Subcutaneous abdominal adipose tissue (tissue), 5 donors: Measurements from ENCODE around the gene DNAJC30.

Source experiments
- H3K27ac ChIP-seq: one replicate; pipeline ENCODE4 v1.7.0; 2013; ENCODE audit warnings: low read depth, mild to moderate bottlenecking, inconsistent platforms, low read length, moderate library complexity
- H3K27me3 ChIP-seq, 5 donors: one replicate each; pipeline ENCODE4 v1.7.0; 2013; ENCODE audit warnings: low read length in 5 of 5, inconsistent platforms in 1 of 5; ENCODE audit not compliant: control insufficient read depth in 5 of 5, insufficient read depth in 4 of 5
- H3K36me3 ChIP-seq, 5 donors: one replicate each; pipeline ENCODE4 v1.7.0; 2013; ENCODE audit warnings: low read length in 5 of 5; ENCODE audit not compliant: control insufficient read depth in 5 of 5, insufficient read depth in 5 of 5
- H3K4me1 ChIP-seq, 5 donors: one replicate each; pipeline ENCODE4 v1.7.0; 2013; ENCODE audit warnings: low read length in 5 of 5, mild to moderate bottlenecking in 3 of 5, moderate library complexity in 1 of 5; ENCODE audit not compliant: control insufficient read depth in 5 of 5, insufficient read depth in 5 of 5
- H3K4me3 ChIP-seq, 5 donors: one replicate each; pipeline ENCODE4 v1.7.0; 2013; ENCODE audit warnings: low read length in 5 of 5, low read depth in 1 of 5
- H3K9ac ChIP-seq, 5 donors: one replicate each; pipeline ENCODE4 v1.7.0; 2013; ENCODE audit warnings: low read length in 5 of 5, mild to moderate bottlenecking in 4 of 5, moderate library complexity in 3 of 5
- H3K9me3 ChIP-seq, 5 donors: one replicate each; pipeline ENCODE4 v1.7.0; 2013; ENCODE audit warnings: low read length in 5 of 5; ENCODE audit not compliant: control insufficient read depth in 5 of 5
- donor health status: healthy.
- donor health status: healthy.
- donor health status: healthy.
- donor health status: healthy.
- donor health status: healthy.

DNAJC30 gene

DNA sequence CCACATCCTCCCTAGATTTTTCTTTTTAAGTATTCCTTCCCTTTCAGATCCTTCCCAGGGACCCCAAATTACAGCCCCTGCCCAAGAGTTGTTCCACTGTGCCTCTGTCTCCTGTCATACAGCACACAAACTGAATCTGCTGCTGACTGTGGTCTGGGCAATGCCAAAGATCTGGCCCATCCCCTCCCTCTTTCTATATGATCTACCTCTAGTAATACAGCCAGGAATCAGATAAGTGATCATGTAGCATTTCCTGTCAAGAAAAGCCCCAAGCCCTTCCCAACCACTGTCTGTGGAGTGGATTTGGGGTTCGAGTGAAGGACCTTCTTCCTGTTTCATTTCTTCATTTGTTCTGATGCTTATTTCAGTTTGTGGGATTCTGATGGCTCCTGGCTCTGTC lies 29.5 kb upstream of the DNAJC30 start:
- Histone ChIP-seq H3K27ac (no peak overlapping the region), H3K4me3 (no peak overlapping the region), H3K27me3 (no peaks in the 10 kb centered on the region), H3K4me1 (peaks cover 3 to 31% (median 18%) of the 10 kb centered on the region in 5 donors), H3K36me3 (peaks cover 0 to 7% (median 0%) of the 10 kb centered on the region in 5 donors), H3K9me3 (no peaks in the 10 kb centered on the region), H3K9ac (peak overlapping the region in 1 of 5 donors; percentile 20)

DNA sequence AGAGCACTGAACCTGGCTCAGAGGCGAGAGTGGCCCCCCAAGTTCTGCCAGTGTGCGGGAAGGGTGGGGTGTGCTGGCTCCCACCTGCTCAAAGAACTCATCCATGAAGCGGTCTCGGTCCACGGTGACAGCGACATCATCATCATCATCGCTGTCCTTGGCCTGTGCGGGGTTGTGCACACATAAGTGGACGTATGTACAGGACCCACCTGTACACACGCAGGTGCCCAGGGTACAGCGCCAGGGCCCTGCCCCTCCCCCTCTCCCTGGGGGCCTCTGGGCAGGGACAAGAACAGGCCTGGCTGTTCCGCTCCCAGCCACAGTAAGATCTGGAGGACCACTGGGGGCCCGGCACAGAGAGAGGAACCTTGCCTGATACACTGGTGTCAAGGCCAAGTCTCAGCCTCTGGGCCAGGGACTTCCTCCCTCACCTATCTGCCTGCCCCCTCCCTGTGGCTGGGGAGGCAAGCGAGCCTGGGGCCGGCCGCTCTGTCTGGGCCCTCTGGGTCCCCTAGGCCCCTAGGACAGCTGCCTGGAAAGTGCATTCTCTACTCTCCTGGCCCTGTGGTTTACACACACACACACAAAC lies 25.8 kb upstream of the DNAJC30 start:
- H3K27ac ChIP-seq = no peak overlapping the region
- peaks cover 0 to 9% (median 0%) of the 10 kb centered on the region in 5 donors for H3K36me3 ChIP-seq
- no peak overlapping the region for H3K9ac ChIP-seq
- no peaks in the 10 kb centered on the region for H3K9me3 ChIP-seq
- no peaks in the 10 kb centered on the region for H3K27me3 ChIP-seq
- H3K4me3 ChIP-seq = no peak overlapping the region
- peaks cover 0 to 12% (median 2%) of the 10 kb centered on the region in 5 donors for H3K4me1 ChIP-seq

DNA sequence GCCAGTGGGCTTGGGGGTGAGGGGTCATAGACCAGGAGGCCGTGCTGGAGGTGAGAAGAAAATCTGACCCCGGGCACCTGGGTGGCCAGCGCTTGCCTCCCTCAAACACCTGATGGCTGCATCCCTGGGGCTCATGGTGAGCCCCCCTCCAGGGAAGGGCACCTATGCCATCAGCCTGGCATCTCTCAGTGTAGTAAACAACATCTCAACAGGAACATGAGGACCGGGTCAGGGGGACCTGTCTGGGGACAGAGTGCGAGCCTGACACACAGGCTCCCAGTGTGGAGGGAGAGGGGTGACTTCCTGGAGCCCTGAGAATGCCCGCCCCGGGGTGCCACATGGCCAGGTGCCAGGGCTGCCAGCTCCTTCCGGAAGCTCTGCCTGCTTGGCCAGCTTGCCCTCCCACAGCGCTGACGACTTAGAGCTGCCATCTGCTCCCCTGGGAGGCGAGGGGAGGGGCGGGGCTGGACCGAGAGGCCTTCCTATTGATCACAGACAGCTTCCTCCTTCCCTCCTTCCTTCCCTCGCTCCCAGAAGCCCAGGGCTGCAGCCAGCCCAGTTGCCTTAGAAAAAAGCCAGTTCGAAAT lies 23.9 kb upstream of the DNAJC30 start:
- no peak overlapping the region for H3K9ac ChIP-seq
- no peak overlapping the region for H3K4me3 ChIP-seq
- no peaks in the 10 kb centered on the region for H3K9me3 ChIP-seq
- H3K36me3 ChIP-seq = peaks cover 0 to 15% (median 5%) of the 10 kb centered on the region in 5 donors
- no peak overlapping the region for H3K27ac ChIP-seq
- H3K27me3 ChIP-seq = no peaks in the 10 kb centered on the region
- peaks cover 0 to 13% (median 2%) of the 10 kb centered on the region in 5 donors for H3K4me1 ChIP-seq

DNA sequence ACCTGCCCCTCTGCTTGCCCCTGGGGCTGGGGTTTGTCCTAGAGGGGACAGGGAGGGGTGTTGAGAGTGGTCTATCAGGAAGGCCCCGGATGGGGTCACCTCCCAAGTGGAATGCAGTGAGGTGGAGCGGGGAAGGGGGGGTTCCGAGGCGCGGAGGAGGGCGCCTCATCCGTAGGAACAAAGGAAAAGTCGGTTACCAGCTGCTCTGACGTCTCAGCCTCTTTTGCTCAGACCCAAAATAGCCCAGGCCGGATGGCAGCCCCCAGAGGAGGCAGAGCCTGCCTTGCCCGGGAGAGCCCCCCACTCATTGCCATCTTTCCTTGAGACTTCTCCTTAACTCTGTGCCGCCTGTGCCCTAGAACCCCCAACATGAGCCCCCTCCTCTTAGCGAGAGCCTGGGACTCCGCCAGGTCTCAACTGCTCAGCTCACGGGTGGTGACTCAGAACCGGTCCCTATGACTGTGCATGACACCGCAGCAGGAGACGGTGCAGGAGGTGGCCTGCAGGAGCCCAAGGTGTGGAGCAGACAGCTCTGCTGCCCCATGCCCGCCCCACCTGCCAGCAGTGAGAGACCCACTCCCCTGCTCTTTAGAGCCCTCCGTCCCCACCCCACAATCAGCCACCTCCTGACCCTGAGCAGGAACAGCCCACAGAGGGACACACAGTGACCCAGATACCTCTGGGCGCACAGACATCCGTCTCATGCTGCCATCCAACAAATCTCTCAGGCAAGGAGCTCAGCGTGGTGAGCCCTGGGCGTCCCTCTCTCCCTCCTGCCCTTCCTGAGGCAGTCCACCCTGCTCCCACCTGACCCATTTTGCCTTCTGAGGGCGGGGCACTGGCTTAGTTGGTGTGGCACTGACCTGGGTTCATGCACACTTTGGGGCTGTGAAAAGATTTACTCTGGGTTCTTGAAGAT lies 23.1 kb upstream of the DNAJC30 start:
- Histone ChIP-seq H3K9ac (no peak overlapping the region), H3K27ac (no peak overlapping the region), H3K9me3 (no peaks in the 10 kb centered on the region)

DNA sequence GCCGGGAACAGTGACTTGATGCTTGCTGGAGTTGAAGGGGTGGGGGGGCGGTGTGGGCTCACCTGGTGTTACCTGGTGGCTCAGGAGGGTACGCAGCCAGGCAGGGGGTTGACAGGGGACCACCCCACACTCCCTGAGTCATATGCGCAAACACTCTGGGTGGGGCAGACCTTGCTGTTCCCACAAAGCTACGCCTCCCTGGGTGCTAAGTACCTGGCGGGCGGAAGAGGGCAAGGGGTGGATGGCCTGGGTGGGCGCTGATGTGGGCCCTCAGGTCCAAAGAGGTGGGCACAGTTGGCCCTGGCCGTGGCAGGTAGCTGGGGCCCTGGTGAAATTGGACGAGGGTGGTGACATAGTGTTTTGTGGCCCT lies 22.3 kb upstream of the DNAJC30 start:
- Histone ChIP-seq H3K4me3 (no peak overlapping the region), H3K9ac (no peak overlapping the region), H3K36me3 (peaks cover 0 to 15% (median 10%) of the 10 kb centered on the region in 5 donors), H3K9me3 (no peaks in the 10 kb centered on the region), H3K27ac (no peak overlapping the region), H3K27me3 (no peaks in the 10 kb centered on the region), H3K4me1 (peaks cover 0 to 9% (median 2%) of the 10 kb centered on the region in 5 donors)

More for the DNA sequence above, 23.1 kb upstream of the DNAJC30 start:
- Histone ChIP-seq H3K4me1 (peaks cover 0 to 10% (median 2%) of the 10 kb centered on the region in 5 donors), H3K36me3 (peaks cover 0 to 15% (median 6%) of the 10 kb centered on the region in 5 donors), H3K27me3 (no peaks in the 10 kb centered on the region), H3K4me3 (no peak overlapping the region)

DNA sequence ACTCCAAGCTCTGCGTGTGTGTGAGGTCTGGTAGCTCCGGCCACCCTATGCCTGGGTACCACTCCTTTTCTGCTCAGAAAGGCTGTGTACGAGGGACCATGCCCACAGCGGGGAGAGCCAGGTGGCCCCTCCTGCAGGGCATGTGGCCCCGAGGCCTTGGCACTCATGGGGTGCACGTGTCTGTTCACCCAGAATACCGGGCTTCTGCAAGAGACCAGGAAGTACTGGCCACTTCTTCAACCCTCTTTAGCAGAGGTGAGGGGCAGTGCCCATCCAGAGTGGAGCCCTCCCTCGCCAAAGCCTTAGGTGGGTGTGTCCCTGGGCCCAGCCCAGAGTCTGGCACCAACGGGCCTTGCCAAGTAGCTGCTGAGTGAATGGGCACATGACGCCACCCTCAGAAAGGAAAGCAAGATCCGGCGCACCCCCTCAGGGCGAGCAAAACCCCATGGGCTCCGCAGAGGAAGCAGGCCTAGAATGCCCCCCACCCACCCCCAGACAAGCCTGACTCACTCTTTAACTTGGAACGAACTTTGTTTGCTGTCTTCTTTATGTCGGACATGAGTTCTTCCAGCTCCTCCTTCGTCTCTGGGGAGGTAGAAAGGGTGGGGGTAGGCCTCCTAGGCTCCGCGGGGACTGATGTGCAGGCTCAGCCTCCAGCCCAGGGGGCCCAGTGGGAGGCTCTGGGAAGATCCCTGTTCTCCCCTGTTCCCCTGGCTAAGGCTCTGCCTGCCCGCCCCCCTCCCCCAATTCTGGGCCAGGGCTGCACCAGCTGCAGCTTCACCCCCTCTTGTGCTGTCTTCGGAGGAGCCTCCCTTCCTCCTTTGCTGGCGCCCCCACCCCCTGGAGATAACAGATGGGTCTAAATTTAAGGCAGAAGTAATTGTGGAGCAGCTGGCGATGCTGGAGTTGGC lies 21.6 kb upstream of the DNAJC30 start:
- no peaks in the 10 kb centered on the region for H3K9me3 ChIP-seq
- no peak overlapping the region for H3K27ac ChIP-seq
- H3K4me3 ChIP-seq = no peak overlapping the region
- peaks cover 0 to 20% (median 12%) of the 10 kb centered on the region in 5 donors for H3K36me3 ChIP-seq
- H3K4me1 ChIP-seq = peaks cover 0 to 9% (median 2%) of the 10 kb centered on the region in 5 donors
- H3K27me3 ChIP-seq = no peaks in the 10 kb centered on the region
- no peak overlapping the region for H3K9ac ChIP-seq

DNA sequence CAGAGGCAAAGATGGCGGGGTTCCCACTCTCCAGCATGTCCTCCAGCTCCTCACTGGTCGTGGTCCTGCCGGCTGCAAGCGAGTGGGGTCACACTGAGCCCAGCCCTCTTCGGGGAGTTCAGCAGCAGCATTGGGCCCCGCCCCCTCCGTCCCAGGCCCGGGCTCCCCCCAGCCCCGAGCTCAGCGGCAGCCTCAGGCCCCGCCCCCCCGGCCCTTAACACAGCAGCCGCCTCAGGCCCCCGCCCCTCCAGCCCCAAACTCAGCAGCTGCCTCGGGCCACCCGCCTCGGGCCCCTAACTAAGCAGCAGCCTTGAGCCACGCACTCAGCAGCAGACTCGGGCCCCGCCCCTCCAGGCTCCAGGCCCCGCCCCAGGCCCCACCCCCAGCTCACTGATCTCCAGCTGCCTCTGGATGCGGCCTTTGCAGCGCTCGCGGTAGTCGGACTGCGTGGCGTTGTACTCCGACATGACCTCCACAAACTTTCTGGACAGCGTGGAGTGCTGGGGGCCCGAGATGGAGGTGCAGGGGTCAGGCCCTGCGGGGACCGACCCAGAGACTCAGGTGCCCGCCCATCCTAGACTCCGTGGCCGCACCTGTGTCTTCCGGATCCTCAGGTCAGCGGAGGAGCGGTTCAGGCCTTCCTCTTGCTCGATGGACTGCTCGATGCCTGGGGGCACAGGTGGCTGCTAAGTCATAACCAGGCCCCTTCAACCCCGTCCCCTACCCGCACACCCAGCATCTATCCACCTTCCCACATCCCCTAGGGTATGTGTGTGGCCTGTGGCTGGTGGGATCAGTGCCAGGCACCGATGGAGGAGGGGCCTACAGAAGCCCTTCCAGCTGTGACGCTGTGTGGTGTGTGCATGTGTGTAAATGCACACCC lies 20.7 kb upstream of the DNAJC30 start:
- H3K4me3 ChIP-seq = no peak overlapping the region
- no peak overlapping the region for H3K9ac ChIP-seq
- no peaks in the 10 kb centered on the region for H3K9me3 ChIP-seq
- no peak overlapping the region for H3K27ac ChIP-seq
- peaks cover 0 to 9% (median 2%) of the 10 kb centered on the region in 5 donors for H3K4me1 ChIP-seq
- peaks cover 0 to 29% (median 21%) of the 10 kb centered on the region in 5 donors for H3K36me3 ChIP-seq
- H3K27me3 ChIP-seq = no peaks in the 10 kb centered on the region

DNA sequence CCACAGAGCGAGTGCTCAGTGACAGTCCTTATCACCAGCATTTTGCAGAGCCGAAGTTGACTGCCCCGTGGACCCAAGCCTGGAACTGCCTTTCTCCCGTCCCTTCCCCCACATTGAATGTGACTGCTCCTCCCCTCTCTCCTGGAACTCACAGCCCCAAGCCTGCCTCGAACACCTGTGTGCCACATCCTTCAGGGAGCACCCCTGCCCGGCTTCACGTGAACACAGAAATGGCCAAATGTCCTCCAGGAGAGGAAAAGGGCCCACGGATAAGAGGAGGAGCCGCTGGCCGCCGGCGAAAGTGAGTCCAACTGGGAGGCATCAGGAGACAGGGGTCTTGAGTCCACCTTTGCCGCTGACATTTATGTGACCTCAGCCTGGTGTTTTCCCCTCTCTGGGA lies 20.0 kb upstream of the DNAJC30 start:
- H3K27ac ChIP-seq = no peak overlapping the region
- H3K36me3 ChIP-seq = peaks cover 0 to 35% (median 29%) of the 10 kb centered on the region in 5 donors
- no peak overlapping the region for H3K4me3 ChIP-seq

DNA sequence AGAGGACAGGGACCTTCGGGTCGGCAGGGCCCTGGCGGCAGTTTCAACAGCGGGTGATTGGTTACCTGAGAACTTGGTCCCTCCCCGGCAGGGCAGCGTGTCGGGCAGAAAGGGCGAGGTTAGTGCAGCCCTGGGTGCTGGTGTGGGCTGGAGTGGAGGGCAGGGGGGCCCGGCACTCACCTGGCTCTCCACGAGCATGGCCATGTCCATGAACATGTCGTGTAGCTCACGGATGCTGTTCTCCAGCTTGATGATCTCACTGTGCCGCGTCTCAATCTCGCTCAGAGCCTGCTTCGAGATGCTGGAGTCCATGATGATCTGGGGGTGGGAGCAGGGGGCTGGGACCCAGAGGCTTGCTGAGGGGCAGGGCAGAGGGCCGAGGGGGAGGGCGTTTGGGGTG lies 19.4 kb upstream of the DNAJC30 start:
- no peak overlapping the region for H3K27ac ChIP-seq
- peaks cover 0 to 9% (median 2%) of the 10 kb centered on the region in 5 donors for H3K4me1 ChIP-seq
- H3K9ac ChIP-seq = no peak overlapping the region
- peaks cover 0 to 38% (median 33%) of the 10 kb centered on the region in 5 donors for H3K36me3 ChIP-seq
- H3K27me3 ChIP-seq = no peaks in the 10 kb centered on the region
- H3K9me3 ChIP-seq = no peaks in the 10 kb centered on the region
- no peak overlapping the region for H3K4me3 ChIP-seq

More for the DNA sequence above, 20.0 kb upstream of the DNAJC30 start:
- no peaks in the 10 kb centered on the region for H3K27me3 ChIP-seq
- H3K9me3 ChIP-seq = no peaks in the 10 kb centered on the region
- H3K4me1 ChIP-seq = peaks cover 0 to 9% (median 2%) of the 10 kb centered on the region in 5 donors
- H3K9ac ChIP-seq = no peak overlapping the region
